Cardiac muscle cell (in vitro differentiated cells and primary cell): ENCODE measurements around the gene MTNR1B. TPM values are rescaled to one million over a fixed set of nuclear protein-coding genes. Genes with fewer than 3 reads are reported as not detected.
A peak's percentile ranks its signal among the peaks of the same experiment; 100 is the strongest.

ENCODE experiments used
- DNase-seq, 2 donors: peaks; one replicate each; pipeline versions ENCODE4 v3.0.0 to v3.0.0-alpha.2; 2010 to 2017; ENCODE audit warnings: low read depth in 1 of 2, low spot score in 1 of 2
- H3K27ac ChIP-seq: fragments of 200-600 bp; sonication (generic); 2 replicates; pipeline ENCODE4 v1.5.1; 2016
- H3K27me3 ChIP-seq: fragments of 200-600 bp; sonication (generic); 2 replicates; pipeline ENCODE4 v1.6.0; 2016; ENCODE audit warnings: control low read depth
- H3K36me3 ChIP-seq: fragments of 200-600 bp; sonication (generic); 2 replicates; pipeline ENCODE4 v1.5.1; 2016; ENCODE audit warnings: control low read depth
- H3K4me1 ChIP-seq: fragments of 200-600 bp; sonication (generic); 2 replicates; pipeline ENCODE4 v1.8.1; 2017; ENCODE audit warnings: low read depth, mild to moderate bottlenecking, mixed run types
- H3K4me3 ChIP-seq: fragments of 200-600 bp; sonication (generic); 2 replicates; pipeline ENCODE4 v1.5.1; 2016; ENCODE audit warnings: mild to moderate bottlenecking
- H3K9me3 ChIP-seq: fragments of 200-600 bp; sonication (generic); 2 replicates; pipeline ENCODE4 v1.5.1; 2017; ENCODE audit warnings: low read depth, mild to moderate bottlenecking, control low read depth
- CTCF ChIP-seq: IDR thresholded peaks from 2 replicates; pipeline ENCODE4 v1.5.1; 2012; ENCODE audit warnings: low read depth, mild to moderate bottlenecking, low read length
- polyA plus RNA-seq: library from polyadenylated mRNA; unstranded; fragments of >200 nt; fragmentation: Nextera tagmentation; extraction: Ambion mirVana; gene quantifications from 2 replicates; pipeline ENCODE4 v1.2.1, GENCODE V29; 2016
- total RNA-seq: library from RNA; depleted of rRNA; stranded (reverse); fragments of >200 nt; gene quantifications from 2 replicates; pipeline ENCODE4 v1.2.3, GENCODE V29; 2016

The MTNR1B gene
- total and polyA plus RNA-seq, 2 experiments from 2014 or later, result not detected

GRCh38 chr11:92981508-92982043, 12.1 kb downstream of the MTNR1B start:
- Histone ChIP-seq H3K27ac (no peak overlapping the region), H3K9me3 (no peaks in the 10 kb centered on the region), H3K27me3 (no peaks in the 10 kb centered on the region), H3K4me1 (no peaks in the 10 kb centered on the region), H3K4me3 (no peak overlapping the region), H3K36me3 (no peaks in the 10 kb centered on the region)
- no peak for DNase-seq
- no peak for TF ChIP-seq CTCF

GRCh38 chr11:92986585-92986984, 17.1 kb downstream of the MTNR1B start:
- H3K27me3 ChIP-seq, result no peaks in the 10 kb centered on the region
- H3K4me3 ChIP-seq, result no peak overlapping the region
- no peaks in the 10 kb centered on the region for H3K9me3 ChIP-seq
- no peaks in the 10 kb centered on the region for H3K4me1 ChIP-seq
- DNase-seq, result no peak
- no peaks in the 10 kb centered on the region for H3K36me3 ChIP-seq
- no peak for TF ChIP-seq CTCF
- H3K27ac ChIP-seq, result no peak overlapping the region

GRCh38 chr11:92993004-92993403, 23.6 kb downstream of the MTNR1B start:
- H3K4me1 ChIP-seq, result no peaks in the 10 kb centered on the region
- no peak for DNase-seq
- no peaks in the 10 kb centered on the region for H3K27me3 ChIP-seq
- no peaks in the 10 kb centered on the region for H3K9me3 ChIP-seq
- H3K4me3 ChIP-seq, result no peak overlapping the region
- TF ChIP-seq CTCF, result no peak
- H3K36me3 ChIP-seq, result no peaks in the 10 kb centered on the region
- no peak overlapping the region for H3K27ac ChIP-seq

GRCh38 chr11:93000511-93001476, 31.3 kb downstream of the MTNR1B start:
- Histone ChIP-seq H3K36me3 (no peaks in the 10 kb centered on the region), H3K27me3 (no peaks in the 10 kb centered on the region), H3K4me1 (no peaks in the 10 kb centered on the region), H3K9me3 (no peaks in the 10 kb centered on the region), H3K4me3 (no peak overlapping the region), H3K27ac (no peak overlapping the region)
- peak in 1 of 2 donors; percentile 64 for DNase-seq
- TF ChIP-seq CTCF, result no peak

GRCh38 chr11:93001806-93002205, 32.4 kb downstream of the MTNR1B start:
- no peak for TF ChIP-seq CTCF
- Histone ChIP-seq H3K27ac (no peak overlapping the region), H3K4me1 (no peaks in the 10 kb centered on the region), H3K36me3 (no peaks in the 10 kb centered on the region), H3K27me3 (no peaks in the 10 kb centered on the region), H3K9me3 (no peaks in the 10 kb centered on the region), H3K4me3 (no peak overlapping the region)
- no peak for DNase-seq
